Measurements from ENCODE around the gene ZNF296.

- TF ChIP-seq CTCF (IDR thresholded peaks at IDR 0.05): no peak
- TF ChIP-seq POLR2A (IDR thresholded peaks at IDR 0.05): no peak
Measured at GRCh38 chr19:45100846-45101252, 24.6 kb upstream of the ZNF296 start.
